K562 (cell line): ENCODE data around the gene PMVK. TPM values are rescaled to one million over a fixed set of nuclear protein-coding genes. Genes with fewer than 3 reads are reported as not detected.
A peak's percentile ranks its signal among the peaks of the same experiment; 100 is the strongest.

ENCODE experiments used
- ADNP ChIP-seq: fragments of 200-800 bp; sonication (Bioruptor generic); IDR thresholded peaks from 2 replicates; pipeline ENCODE4 v1.6.1; 2016; ENCODE audit warnings: missing genetic modification characterization, missing compliant biosample characterization
- CHD4 ChIP-seq: fragments of 200-600 bp; sonication (generic); IDR thresholded peaks from 3 replicates; pipeline ENCODE4 v1.6.1; 2012; ENCODE audit warnings: low read depth, mild to moderate bottlenecking, mixed read lengths, low read length, inconsistent platforms; ENCODE audit not compliant: insufficient read depth, insufficient replicate concordance, poor library complexity, severe bottlenecking
- CLOCK ChIP-seq: fragments of 250-450 bp; sonication (Bioruptor Pico); IDR thresholded peaks from 2 replicates; pipeline ENCODE4 v1.4.0; 2020; ENCODE audit warnings: mild to moderate bottlenecking, moderate library complexity, borderline replicate concordance
- ELK1 ChIP-seq: sonication (generic); formaldehyde crosslinking; IDR thresholded peaks from 2 replicates; pipeline ENCODE4 v1.8.1; 2022; ENCODE audit warnings: missing genetic modification reagents
- GMEB1 ChIP-seq: fragments of 250-450 bp; sonication (Bioruptor Pico); IDR thresholded peaks from 2 replicates; pipeline ENCODE4 v1.4.0; 2020; ENCODE audit warnings: mild to moderate bottlenecking
- HDAC3 ChIP-seq: fragments of 450-650 bp; IDR thresholded peaks from 2 replicates; pipeline ENCODE4 v1.6.1; 2018; ENCODE audit warnings: borderline replicate concordance, mild to moderate bottlenecking, moderate library complexity; ENCODE audit not compliant: partially characterized antibody
- KDM4B ChIP-seq, 2 experiments: fragments of 450-650 bp in 1 of 2; sonication (generic) in 1 of 2; IDR thresholded peaks; 2 replicates each; pipeline ENCODE4 v1.6.1; 2016 to 2017; ENCODE audit warnings: borderline replicate concordance in 2 of 2, antibody characterized with exemption in 1 of 2, low read depth in 1 of 2, mild to moderate bottlenecking in 1 of 2
- NELFE ChIP-seq: IDR thresholded peaks from 2 replicates; pipeline ENCODE4 v1.6.1; 2011; ENCODE audit warnings: mild to moderate bottlenecking; ENCODE audit not compliant: insufficient read depth, insufficient read length
- PYGO2 ChIP-seq: fragments of 450-650 bp; IDR thresholded peaks from 2 replicates; pipeline ENCODE4 v1.6.1; 2016; ENCODE audit warnings: mild to moderate bottlenecking, missing genetic modification characterization, moderate library complexity, missing compliant biosample characterization
- SREBF1 ChIP-seq: fragments of 150-350 bp; IDR thresholded peaks from 2 replicates; pipeline ENCODE4 v1.6.1; 2014; ENCODE audit warnings: antibody characterized with exemption, low read depth, low read length, borderline replicate concordance
- THAP7 ChIP-seq: fragments of 250-450 bp; sonication (Bioruptor Pico); IDR thresholded peaks from 2 replicates; pipeline ENCODE4 v1.5.0; 2021
- XRCC4 ChIP-seq: IDR thresholded peaks from one replicate; pipeline ENCODE4 v1.6.1; 2011; ENCODE audit not compliant: insufficient read depth, insufficient read length; ENCODE audit errors: extremely low read depth
- ZBTB43 ChIP-seq: sonication (generic); formaldehyde crosslinking; IDR thresholded peaks from 2 replicates; pipeline ENCODE4 v1.8.0; 2023; ENCODE audit warnings: mild to moderate bottlenecking, missing genetic modification reagents
- ZNF124 ChIP-seq: sonication (generic); formaldehyde crosslinking; IDR thresholded peaks from 2 replicates; pipeline ENCODE4 v1.8.1; 2022; ENCODE audit warnings: missing genetic modification reagents
- ZNF140 ChIP-seq: fragments of 250-450 bp; sonication (Bioruptor Pico); IDR thresholded peaks from 2 replicates; pipeline ENCODE4 v1.8.0; 2021; ENCODE audit warnings: moderate library complexity, mild to moderate bottlenecking, inconsistent platforms
- ZNF239 ChIP-seq: fragments of 250-450 bp; sonication (Bioruptor Pico); IDR thresholded peaks from 2 replicates; pipeline ENCODE4 v1.4.0; 2020; ENCODE audit warnings: mild to moderate bottlenecking
- ZNF449 ChIP-seq: fragments of 250-450 bp; sonication (Bioruptor Pico); IDR thresholded peaks from 2 replicates; pipeline ENCODE4 v1.8.0; 2022; ENCODE audit warnings: moderate library complexity, mild to moderate bottlenecking, inconsistent platforms
- ZNF561 ChIP-seq: fragments of 450-650 bp; formaldehyde crosslinking; conservative IDR thresholded peaks from 2 replicates; pipeline ENCODE4 v1.4.0; 2020; ENCODE audit warnings: mild to moderate bottlenecking, moderate library complexity
- polyA plus RNA-seq, 8 experiments: library from polyadenylated mRNA; depleted of rRNA in 4 of 8; stranded (reverse) in 5 of 8; unstranded in 3 of 8; fragments of >200 nt; fragmentation: Nextera tagmentation in 2 of 8; fragmentation: Illumina TruSeq in 1 of 8; extraction: Ambion mirVana in 2 of 8; extraction: Trizol in 1 of 8; gene quantifications; 2 replicates each; pipeline versions ENCODE4 v1.2.1 to v1.2.3, GENCODE V29; 2011 to 2014; ENCODE audit warnings: inconsistent platforms in 1 of 8, missing spikeins in 1 of 8
- total RNA-seq, 7 experiments: library from RNA; depleted of rRNA in 6 of 7; stranded (reverse); fragments of >200 nt in 6 of 7; fragmentation: Illumina TruSeq in 2 of 7; extraction: Trizol in 2 of 7; gene quantifications; 2 replicates each; pipeline versions ENCODE4 v1.2.1 to v1.2.3, GENCODE V29; 2011 to 2021; ENCODE audit warnings: low replicate concordance in 1 of 7

PMVK gene
- total and polyA plus RNA-seq, 9 of the 15 experiments (the other 6 are each of a cell fraction or from before 2014, with no cell fraction given), result 1.1 to 15.3 (median 6.3) TPM

- TF ChIP-seq ZNF561 (CRISPR knock-in tag) (no peak), HDAC3 (no peak), SREBF1 (0 out of 2 replicates have a peak, but pooled peaks have one; percentile 74), ZNF239 (no peak; the same call in 1 of the 2 replicates), XRCC4 (no peak), ZNF449 (CRISPR knock-in tag) (no peak), PYGO2 (tag) (no peak), ZBTB43 (CRISPR knock-in tag) (no peak), NELFE (no peak), ZNF124 (CRISPR knock-in tag) (0 out of 2 replicates have a peak, but pooled peaks have one; percentile 73), CHD4 (no peak), ELK1 (CRISPR knock-in tag) (no peak), THAP7 (CRISPR knock-in tag) (0 out of 2 replicates have a peak, but pooled peaks have one; percentile 16), CLOCK (CRISPR knock-in tag) (no peak), ZNF140 (CRISPR knock-in tag) (no peak), KDM4B (IDR thresholded peaks at IDR 0.05; ENCODE audit: borderline replicate concordance in 2 of 2, low read depth in 1 of 2) (peak in 1 of 2 experiments; percentile 23; a peak in 1 of 4 replicates), ADNP (tag) (no peak), GMEB1 (no peak)
Observed at GRCh38 chr1:154936555-154937084, at the start of gene PMVK (continued).
